HepG2 (cell line): ENCODE results near the gene FOXD1. TPM values are rescaled to one million over a fixed set of nuclear protein-coding genes. Genes with fewer than 3 reads are reported as not detected.

ENCODE experiments used
- ATAC-seq: fragments of 200-7000 bp; cut with Tn5 transposase; 3 replicates; pipeline ENCODE4 v1.9.1; 2020; ENCODE audit warnings: mild to moderate bottlenecking, moderate library complexity
- BruUV-seq: library from RNA; stranded (reverse); fragments of 400-500 nt; replicated peaks from 2 replicates; lab custom pipeline; 2021; lab: Mats Ljungman, UMichigan
- CTCF ChIA-PET: fragments of 300-600 bp; formaldehyde crosslinking; extraction: SDS; loops from one replicate; lab custom pipeline; 2021; ENCODE audit warnings: low total read pairs, inconsistent platforms, low intra/inter-chr PET ratio; lab: Yijun Ruan, JAX
- POLR2A ChIA-PET: fragments of 350-600 bp; sonication (Branson Sonifier 250); formaldehyde crosslinking; loops from one replicate; lab custom pipeline; 2020; ENCODE audit warnings: antibody characterized with exemption, inconsistent platforms; lab: Yijun Ruan, JAX
- DNase-seq: peaks from one replicate; pipeline ENCODE4 v3.0.0-alpha.2; 2015; ENCODE audit warnings: low spot score
- FAIRE-seq: peaks from 3 replicates; lab custom pipeline; 2011; peaks lifted over from hg19 to GRCh38; lab: Jason Lieb, UNC
- H2AFZ ChIP-seq: one replicate; pipeline ENCODE4 v1.6.1; 2011; ENCODE audit warnings: low read length, inconsistent platforms
- H3K27ac ChIP-seq: fragments of 300-600 bp; 3 replicates; pipeline ENCODE4 v1.8.0; 2011; ENCODE audit warnings: mixed run types, mild to moderate bottlenecking, mixed read lengths, low read length, inconsistent platforms; ENCODE audit not compliant: insufficient read depth; ENCODE audit errors: extremely low read length
- H3K27me3 ChIP-seq, 2 experiments: fragments of 200-600 bp in 1 of 2; 2 replicates in 1 of 2; 3 replicates in 1 of 2; pipeline versions ENCODE4 v1.6.0 to v1.8.0; 2011; ENCODE audit warnings: low read length in 2 of 2, mild to moderate bottlenecking in 2 of 2, moderate library complexity in 2 of 2, inconsistent platforms in 1 of 2; ENCODE audit not compliant: insufficient read depth in 2 of 2, control insufficient read depth in 1 of 2
- H3K36me3 ChIP-seq, 2 experiments: fragments of 200-600 bp in 1 of 2; replicated peaks in 1 of 2; 2 replicates in 1 of 2; 3 replicates in 1 of 2; pipeline versions ENCODE4 v1.5.1 to v1.8.0; 2011; ENCODE audit warnings: low read length in 2 of 2, inconsistent platforms in 1 of 2; ENCODE audit not compliant: insufficient read depth in 2 of 2, control insufficient read depth in 1 of 2
- H3K4me1 ChIP-seq: 2 replicates; pipeline ENCODE4 v1.5.1; 2012; ENCODE audit warnings: low read length, inconsistent platforms; ENCODE audit not compliant: insufficient read depth
- H3K4me2 ChIP-seq: 2 replicates; pipeline ENCODE4 v1.6.0; 2011; ENCODE audit warnings: low read depth, low read length, inconsistent platforms
- H3K4me3 ChIP-seq, 3 experiments: fragments of 200-600 bp in 1 of 3; sonication (generic), shearing (Covaris generic) in 1 of 3; replicated peaks in 1 of 3; 2 replicates each; pipeline ENCODE4 v1.5.1; 2011 to 2016; ENCODE audit warnings: low read length in 3 of 3, inconsistent platforms in 2 of 3, low read depth in 2 of 3, mild to moderate bottlenecking in 2 of 3, control low read depth in 1 of 3, mixed read lengths in 1 of 3; ENCODE audit not compliant: insufficient read depth in 1 of 3
- H3K79me2 ChIP-seq: one replicate; pipeline ENCODE4 v1.6.1; 2011; ENCODE audit warnings: low read length, inconsistent platforms; ENCODE audit not compliant: insufficient read depth
- H3K9ac ChIP-seq: 2 replicates; pipeline ENCODE4 v1.6.0; 2011; ENCODE audit warnings: mild to moderate bottlenecking, low read depth, low read length, inconsistent platforms; ENCODE audit not compliant: insufficient read depth
- H3K9me3 ChIP-seq: 2 replicates; pipeline ENCODE4 v1.5.1; 2012; ENCODE audit warnings: mild to moderate bottlenecking, low read length
- H4K20me1 ChIP-seq: 2 replicates; pipeline ENCODE4 v1.6.0; 2011; ENCODE audit warnings: inconsistent platforms, mild to moderate bottlenecking, low read length, moderate library complexity; ENCODE audit not compliant: insufficient read depth
- FOXA3 ChIP-seq: IDR thresholded peaks from 2 replicates; pipeline ENCODE4 v1.6.1; 2016; ENCODE audit warnings: missing genetic modification reagents, missing compliant biosample characterization
- FOXP1 ChIP-seq, 2 experiments: fragments of 450-650 bp in 1 of 2; IDR thresholded peaks; 2 replicates each; pipeline ENCODE4 v1.6.1; 2017 to 2018; ENCODE audit warnings: antibody characterized with exemption in 1 of 2
- GABPB1 ChIP-seq: IDR thresholded peaks from 2 replicates; pipeline ENCODE4 v1.6.1; 2016; ENCODE audit warnings: mild to moderate bottlenecking, missing genetic modification reagents, moderate library complexity, missing compliant biosample characterization
- POLR2AphosphoS5 ChIP-seq: IDR thresholded peaks from 2 replicates; pipeline ENCODE4 v1.6.1; 2012; ENCODE audit warnings: low read depth, low read length
- RARA ChIP-seq: IDR thresholded peaks from 2 replicates; pipeline ENCODE4 v1.6.1; 2016; ENCODE audit warnings: missing genetic modification reagents, missing compliant biosample characterization
- SALL1 ChIP-seq: sonication (generic); formaldehyde crosslinking; IDR thresholded peaks from 2 replicates; pipeline ENCODE4 v1.8.0; 2022; ENCODE audit warnings: mild to moderate bottlenecking, missing genetic modification reagents
- SRY ChIP-seq: sonication (generic); formaldehyde crosslinking; IDR thresholded peaks from 2 replicates; pipeline ENCODE4 v1.8.0; 2022; ENCODE audit warnings: mild to moderate bottlenecking, missing genetic modification reagents
- TSC22D2 ChIP-seq: sonication (generic); formaldehyde crosslinking; IDR thresholded peaks from 2 replicates; pipeline ENCODE4 v1.5.1; 2020; ENCODE audit warnings: missing genetic modification reagents, mild to moderate bottlenecking, borderline replicate concordance
- ZBTB34 ChIP-seq: sonication (generic); formaldehyde crosslinking; IDR thresholded peaks from 2 replicates; pipeline ENCODE4 v1.8.0; 2022; ENCODE audit warnings: mild to moderate bottlenecking, missing genetic modification reagents
- ZNF264 ChIP-seq: sonication (generic); formaldehyde crosslinking; IDR thresholded peaks from 2 replicates; pipeline ENCODE4 v1.4.0; 2020; ENCODE audit warnings: missing genetic modification reagents
- ZNF644 ChIP-seq: IDR thresholded peaks from 2 replicates; pipeline ENCODE4 v1.6.1; 2016; ENCODE audit warnings: low read depth
- ZNF891 ChIP-seq: sonication (generic); formaldehyde crosslinking; IDR thresholded peaks from 2 replicates; pipeline ENCODE4 v1.5.0; 2020; ENCODE audit warnings: mild to moderate bottlenecking, missing genetic modification reagents
- WGBS: methylation state at CpG from one replicate; pipeline ENCODE4 v1.1.6; 2017; ENCODE audit warnings: low lambda C conversion rate; 5-methylcytosine and 5-hydroxymethylcytosine counted together
- in situ Hi-C: cut with HindIII; loops from 2 replicates; pipeline ENCODE4 v1.10.0; 2017; ENCODE audit warnings: low pct_unique_long_range_greater_than_20kb; ENCODE audit not compliant: extremely low pct_ligation_motif_present
- intact Hi-C: fragments of 100-400 bp; cut with micrococcal nuclease; formaldehyde crosslinking; loops from one replicate; pipeline ENCODE4 v1.10.0; 2022; ENCODE audit not compliant: unreplicated experiment
- polyA plus RNA-seq, 8 experiments: library from polyadenylated mRNA; depleted of rRNA in 3 of 8; stranded (reverse) in 7 of 8; unstranded in 1 of 8; fragments of >200 nt; fragmentation: Illumina TruSeq in 4 of 8; extraction: Trizol in 4 of 8; gene quantifications; 2 replicates each; pipeline versions ENCODE4 v1.2.1 to v1.2.3, GENCODE V29; 2011 to 2016; ENCODE audit warnings: low read depth in 4 of 8, missing spikeins in 1 of 8, mixed read lengths in 1 of 8; ENCODE audit not compliant: insufficient read depth in 1 of 8
- total RNA-seq, 5 experiments: library from RNA; depleted of rRNA; stranded (reverse); fragments of >200 nt; fragmentation: Illumina TruSeq; extraction: Trizol; gene quantifications; 2 replicates each; pipeline ENCODE4 v1.2.3, GENCODE V29; 2016; ENCODE audit warnings: low read depth in 1 of 5
- TF ChIP-seq, protein P1 (sequence below): sonication (generic); formaldehyde crosslinking; IDR thresholded peaks from 2 replicates; pipeline ENCODE4 v1.4.0; 2020; ENCODE audit warnings: missing genetic modification reagents
- TF ChIP-seq, protein P2 (sequence below): sonication (generic); formaldehyde crosslinking; IDR thresholded peaks from 2 replicates; pipeline ENCODE4 v1.4.0; 2020; ENCODE audit warnings: mild to moderate bottlenecking, missing genetic modification reagents, borderline replicate concordance
- TF ChIP-seq, protein P3 (sequence below): sonication (generic); formaldehyde crosslinking; IDR thresholded peaks from 2 replicates; pipeline ENCODE4 v1.4.0; 2020; ENCODE audit warnings: mild to moderate bottlenecking, missing genetic modification reagents

Gene FOXD1
- total and polyA plus RNA-seq, 2 of the 13 experiments (the other 11 are each of a cell fraction or from before 2014, with no cell fraction given), result 0.04 to 0.05 TPM

- H3K36me3 ChIP-seq, result no peaks in the 10 kb centered on the region
- intact Hi-C loops (no loop called here), in situ Hi-C loops (no loop called here)
- no peaks in the 10 kb centered on the region for H3K9me3 ChIP-seq
- FAIRE-seq (no peak), DNase-seq (no peak), ATAC-seq (no peak)
- no TSS peak for BruUV-seq
- H3K27ac ChIP-seq, result no peak overlapping the region
- H3K27me3 ChIP-seq, result peaks cover 0 to 19% of the 10 kb centered on the region in 2 experiments
- no peaks in the 10 kb centered on the region for H4K20me1 ChIP-seq
- no peak overlapping the region for H3K4me3 ChIP-seq
- H3K79me2 ChIP-seq, result no peaks in the 10 kb centered on the region
- POLR2A ChIA-PET, result no interaction called here
- CTCF ChIA-PET, result no interaction called here
- TF ChIP-seq, protein P1, sequence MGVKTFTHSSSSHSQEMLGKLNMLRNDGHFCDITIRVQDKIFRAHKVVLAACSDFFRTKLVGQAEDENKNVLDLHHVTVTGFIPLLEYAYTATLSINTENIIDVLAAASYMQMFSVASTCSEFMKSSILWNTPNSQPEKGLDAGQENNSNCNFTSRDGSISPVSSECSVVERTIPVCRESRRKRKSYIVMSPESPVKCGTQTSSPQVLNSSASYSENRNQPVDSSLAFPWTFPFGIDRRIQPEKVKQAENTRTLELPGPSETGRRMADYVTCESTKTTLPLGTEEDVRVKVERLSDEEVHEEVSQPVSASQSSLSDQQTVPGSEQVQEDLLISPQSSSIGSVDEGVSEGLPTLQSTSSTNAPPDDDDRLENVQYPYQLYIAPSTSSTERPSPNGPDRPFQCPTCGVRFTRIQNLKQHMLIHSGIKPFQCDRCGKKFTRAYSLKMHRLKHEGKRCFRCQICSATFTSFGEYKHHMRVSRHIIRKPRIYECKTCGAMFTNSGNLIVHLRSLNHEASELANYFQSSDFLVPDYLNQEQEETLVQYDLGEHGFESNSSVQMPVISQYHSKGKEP (CRISPR knock-in tag), result no peak
- no peak for TF ChIP-seq RARA (CRISPR knock-in tag)
- TF ChIP-seq, protein P2, sequence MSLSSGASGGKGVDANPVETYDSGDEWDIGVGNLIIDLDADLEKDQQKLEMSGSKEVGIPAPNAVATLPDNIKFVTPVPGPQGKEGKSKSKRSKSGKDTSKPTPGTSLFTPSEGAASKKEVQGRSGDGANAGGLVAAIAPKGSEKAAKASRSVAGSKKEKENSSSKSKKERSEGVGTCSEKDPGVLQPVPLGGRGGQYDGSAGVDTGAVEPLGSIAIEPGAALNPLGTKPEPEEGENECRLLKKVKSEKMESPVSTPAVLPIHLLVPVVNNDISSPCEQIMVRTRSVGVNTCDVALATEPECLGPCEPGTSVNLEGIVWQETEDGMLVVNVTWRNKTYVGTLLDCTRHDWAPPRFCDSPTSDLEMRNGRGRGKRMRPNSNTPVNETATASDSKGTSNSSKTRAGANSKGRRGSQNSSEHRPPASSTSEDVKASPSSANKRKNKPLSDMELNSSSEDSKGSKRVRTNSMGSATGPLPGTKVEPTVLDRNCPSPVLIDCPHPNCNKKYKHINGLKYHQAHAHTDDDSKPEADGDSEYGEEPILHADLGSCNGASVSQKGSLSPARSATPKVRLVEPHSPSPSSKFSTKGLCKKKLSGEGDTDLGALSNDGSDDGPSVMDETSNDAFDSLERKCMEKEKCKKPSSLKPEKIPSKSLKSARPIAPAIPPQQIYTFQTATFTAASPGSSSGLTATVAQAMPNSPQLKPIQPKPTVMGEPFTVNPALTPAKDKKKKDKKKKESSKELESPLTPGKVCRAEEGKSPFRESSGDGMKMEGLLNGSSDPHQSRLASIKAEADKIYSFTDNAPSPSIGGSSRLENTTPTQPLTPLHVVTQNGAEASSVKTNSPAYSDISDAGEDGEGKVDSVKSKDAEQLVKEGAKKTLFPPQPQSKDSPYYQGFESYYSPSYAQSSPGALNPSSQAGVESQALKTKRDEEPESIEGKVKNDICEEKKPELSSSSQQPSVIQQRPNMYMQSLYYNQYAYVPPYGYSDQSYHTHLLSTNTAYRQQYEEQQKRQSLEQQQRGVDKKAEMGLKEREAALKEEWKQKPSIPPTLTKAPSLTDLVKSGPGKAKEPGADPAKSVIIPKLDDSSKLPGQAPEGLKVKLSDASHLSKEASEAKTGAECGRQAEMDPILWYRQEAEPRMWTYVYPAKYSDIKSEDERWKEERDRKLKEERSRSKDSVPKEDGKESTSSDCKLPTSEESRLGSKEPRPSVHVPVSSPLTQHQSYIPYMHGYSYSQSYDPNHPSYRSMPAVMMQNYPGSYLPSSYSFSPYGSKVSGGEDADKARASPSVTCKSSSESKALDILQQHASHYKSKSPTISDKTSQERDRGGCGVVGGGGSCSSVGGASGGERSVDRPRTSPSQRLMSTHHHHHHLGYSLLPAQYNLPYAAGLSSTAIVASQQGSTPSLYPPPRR (CRISPR knock-in tag), result no peak
- no peak for TF ChIP-seq ZBTB34 (CRISPR knock-in tag)
- no peak for TF ChIP-seq ZNF264
- TF ChIP-seq FOXA3, result no peak
- TF ChIP-seq GABPB1, result no peak
- TF ChIP-seq SALL1, result no peak
- no peak for TF ChIP-seq SRY (CRISPR knock-in tag)
- no peak for TF ChIP-seq ZNF644 (CRISPR knock-in tag)
- no peak for TF ChIP-seq ZNF891
- no peak for TF ChIP-seq FOXP1 (IDR thresholded peaks at IDR 0.05)
- no peak for TF ChIP-seq FOXP1 (CRISPR knock-in tag; IDR thresholded peaks at IDR 0.05)
- TF ChIP-seq TSC22D2, result no peak
- TF ChIP-seq, protein P3, sequence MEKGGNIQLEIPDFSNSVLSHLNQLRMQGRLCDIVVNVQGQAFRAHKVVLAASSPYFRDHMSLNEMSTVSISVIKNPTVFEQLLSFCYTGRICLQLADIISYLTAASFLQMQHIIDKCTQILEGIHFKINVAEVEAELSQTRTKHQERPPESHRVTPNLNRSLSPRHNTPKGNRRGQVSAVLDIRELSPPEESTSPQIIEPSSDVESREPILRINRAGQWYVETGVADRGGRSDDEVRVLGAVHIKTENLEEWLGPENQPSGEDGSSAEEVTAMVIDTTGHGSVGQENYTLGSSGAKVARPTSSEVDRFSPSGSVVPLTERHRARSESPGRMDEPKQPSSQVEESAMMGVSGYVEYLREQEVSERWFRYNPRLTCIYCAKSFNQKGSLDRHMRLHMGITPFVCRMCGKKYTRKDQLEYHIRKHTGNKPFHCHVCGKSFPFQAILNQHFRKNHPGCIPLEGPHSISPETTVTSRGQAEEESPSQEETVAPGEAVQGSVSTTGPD (CRISPR knock-in tag), result no peak
- TF ChIP-seq POLR2AphosphoS5, result no peak
- WGBS, result 7% methylated on average over 2 of the region's 2 CpGs
- H2AFZ ChIP-seq, result no peak overlapping the region
- H3K4me1 ChIP-seq, result no peaks in the 10 kb centered on the region
- H3K9ac ChIP-seq, result no peak overlapping the region
- no peak overlapping the region for H3K4me2 ChIP-seq
Observed at GRCh38 chr5:73490088-73490487, 41.5 kb upstream of the FOXD1 start.
